T-helper 2 cell treated with Interferon-gamma antibody and Interleukin-4, amounts not matched to agents 100 ng/mL and 5 ng/mL, for 36 hours (primary cell): ENCODE data around the gene CCDC197. TPM values are rescaled to one million over a fixed set of nuclear protein-coding genes. Genes with fewer than 3 reads are reported as not detected.

Experiments used
- intact Hi-C: fragments of 100-400 bp; cut with micrococcal nuclease; formaldehyde crosslinking; loops from one replicate; pipeline ENCODE4 v1.15.1; 2023
- total RNA-seq: library from RNA; stranded (reverse); gene quantifications from 2 replicates; pipeline ENCODE4 v1.2.3, GENCODE V29; 2022

CCDC197 gene
- total RNA-seq, 1 donor from 2014 or later: not detected

DNA sequence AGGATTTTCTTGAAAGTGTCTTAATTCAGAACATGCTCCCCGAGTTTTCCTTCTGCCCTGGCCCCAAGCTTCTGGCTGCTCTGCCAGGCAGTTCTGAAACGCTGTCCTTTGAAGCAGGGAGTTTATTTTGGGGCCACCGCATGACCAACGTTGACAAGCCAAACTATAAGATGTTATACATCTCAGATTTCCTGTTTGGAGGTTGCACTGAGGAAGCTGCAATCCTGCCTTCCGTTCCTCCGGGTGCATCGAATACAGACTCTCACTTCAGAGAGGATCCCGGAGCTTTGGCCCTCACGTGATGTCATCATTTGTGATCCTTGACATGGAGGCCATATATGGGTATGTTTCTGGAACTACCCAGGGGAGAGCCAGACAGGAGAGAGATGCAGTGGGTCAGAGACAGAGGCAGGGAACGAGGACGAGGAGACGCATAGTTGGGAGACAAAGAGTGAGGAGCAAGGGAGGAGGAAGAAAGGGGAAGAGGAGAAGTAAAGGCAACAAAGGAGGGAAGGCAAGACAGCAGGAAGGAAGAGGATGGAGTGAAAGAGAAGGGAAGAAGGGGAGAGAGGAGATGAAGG is 20.5 kb upstream of the CCDC197 start, which contains the start of gene ASB2:
Gene ASB2 (minus strand): TSS at position 94 of the 581 bp plus-strand sequence. CDS start 12,031 bp downstream, outside the sequence.
- intact Hi-C loops: loop anchor here (5.0 kb wide), 1 partner anchor 1541 kb away; the partner anchor contains the start of gene SYNE3

DNA sequence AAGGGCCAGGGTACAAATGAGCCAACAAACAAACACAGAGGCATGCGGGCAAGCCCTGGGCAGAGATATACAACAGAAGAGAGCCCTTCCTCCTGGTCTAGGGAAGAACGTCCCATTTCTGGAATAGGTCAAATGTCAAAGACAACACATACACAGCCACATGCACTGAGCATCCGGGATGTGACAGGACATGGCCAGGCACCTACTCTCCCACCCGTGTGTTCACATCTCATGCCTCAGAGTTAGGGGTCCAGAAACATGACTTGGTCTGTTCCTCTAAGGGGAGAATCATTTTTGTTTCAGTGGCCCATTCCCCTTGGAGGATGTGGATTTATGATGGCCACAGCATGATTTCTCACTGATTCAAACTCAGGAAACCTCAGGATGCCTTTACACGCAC is 19.9 kb upstream of the CCDC197 start:
- intact Hi-C loops: loop anchor here (5.0 kb wide), 1 partner anchor 1540 kb away; the partner anchor contains the start of gene SYNE3

DNA sequence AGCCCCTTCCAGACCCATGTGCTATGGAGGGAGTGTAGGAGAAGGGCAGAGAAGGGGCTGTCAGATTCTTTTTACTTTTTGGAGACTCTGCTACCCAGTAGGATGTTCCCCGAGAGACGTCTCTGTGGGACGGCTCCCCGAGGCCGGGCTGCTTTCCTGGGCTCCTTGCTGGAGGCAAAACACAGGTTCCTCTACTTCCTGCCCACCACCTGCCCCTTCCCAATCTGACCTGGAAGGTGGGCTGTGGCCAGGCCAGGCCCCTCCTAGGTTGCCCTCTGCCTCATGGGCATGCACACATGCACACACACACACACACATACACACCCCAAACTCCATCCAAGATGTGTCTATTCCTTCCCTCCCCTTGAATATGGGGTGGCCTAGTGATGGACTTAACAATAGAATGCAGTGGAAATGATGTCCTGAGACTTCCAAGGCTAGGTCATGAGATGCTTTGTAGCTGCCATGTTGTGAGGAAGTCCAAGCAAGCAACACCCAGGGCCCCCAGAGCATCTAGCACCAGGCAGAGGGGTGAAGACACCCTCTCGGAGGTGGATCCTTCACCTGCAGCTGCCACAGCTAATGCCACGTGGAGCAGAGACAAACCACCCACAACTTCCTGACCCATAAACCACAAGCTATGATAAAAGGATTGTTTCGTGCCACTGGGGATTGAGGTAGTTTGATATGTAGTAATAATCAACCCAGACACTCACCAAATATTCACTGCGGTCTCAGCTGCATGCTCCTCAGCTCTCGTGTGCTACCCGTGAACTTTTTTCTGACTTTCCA is 19.1 kb upstream of the CCDC197 start:
- intact Hi-C loops: loop anchor here (1.0 to 5.0 kb wide), 5 partner anchors 15 to 1539 kb away; partner anchors contain the start of gene SYNE3

GRCh38 chr14:93978735-93979134 is 18.4 kb upstream of the CCDC197 start:
- intact Hi-C loops: loop anchor here (1.0 to 5.0 kb wide), 5 partner anchors 15 to 1539 kb away; partner anchors contain the start of gene SYNE3

DNA sequence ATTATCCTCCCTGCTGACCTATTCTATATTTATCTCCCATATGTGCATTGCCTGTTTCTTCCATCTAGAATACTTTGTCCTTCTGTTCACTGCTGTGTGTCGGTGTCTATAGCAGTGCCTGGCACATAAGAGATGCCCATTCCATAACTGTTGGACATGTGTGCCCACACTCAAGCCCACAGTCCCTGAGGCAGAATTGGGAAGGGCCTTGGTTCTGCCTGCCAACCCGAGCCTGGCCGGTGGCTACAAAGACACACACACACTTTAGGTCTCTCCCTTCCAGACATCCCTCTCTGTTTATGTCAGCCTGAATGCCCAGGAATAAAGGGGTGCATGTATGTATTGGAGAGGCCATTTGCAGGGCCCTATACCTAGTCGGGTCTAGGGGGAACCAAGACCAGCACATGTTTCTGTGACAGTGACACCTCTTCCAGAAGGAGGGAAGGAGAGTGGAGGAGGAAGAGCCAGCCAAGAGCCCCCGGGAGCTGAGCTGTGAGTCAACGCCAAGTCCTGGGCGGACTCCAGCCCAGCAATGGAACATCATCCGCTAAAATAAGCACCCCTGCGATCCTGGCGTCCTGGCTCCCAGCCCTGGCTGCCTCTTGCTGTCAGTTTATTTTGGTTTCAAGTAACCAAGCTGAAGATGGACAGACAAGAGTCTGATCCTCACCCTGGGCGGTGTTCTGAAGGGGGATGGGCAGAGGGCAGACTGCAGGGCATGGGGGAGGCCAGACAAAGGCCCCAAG is 16.5 kb upstream of the CCDC197 start:
- intact Hi-C loops: no loop called here

DNA sequence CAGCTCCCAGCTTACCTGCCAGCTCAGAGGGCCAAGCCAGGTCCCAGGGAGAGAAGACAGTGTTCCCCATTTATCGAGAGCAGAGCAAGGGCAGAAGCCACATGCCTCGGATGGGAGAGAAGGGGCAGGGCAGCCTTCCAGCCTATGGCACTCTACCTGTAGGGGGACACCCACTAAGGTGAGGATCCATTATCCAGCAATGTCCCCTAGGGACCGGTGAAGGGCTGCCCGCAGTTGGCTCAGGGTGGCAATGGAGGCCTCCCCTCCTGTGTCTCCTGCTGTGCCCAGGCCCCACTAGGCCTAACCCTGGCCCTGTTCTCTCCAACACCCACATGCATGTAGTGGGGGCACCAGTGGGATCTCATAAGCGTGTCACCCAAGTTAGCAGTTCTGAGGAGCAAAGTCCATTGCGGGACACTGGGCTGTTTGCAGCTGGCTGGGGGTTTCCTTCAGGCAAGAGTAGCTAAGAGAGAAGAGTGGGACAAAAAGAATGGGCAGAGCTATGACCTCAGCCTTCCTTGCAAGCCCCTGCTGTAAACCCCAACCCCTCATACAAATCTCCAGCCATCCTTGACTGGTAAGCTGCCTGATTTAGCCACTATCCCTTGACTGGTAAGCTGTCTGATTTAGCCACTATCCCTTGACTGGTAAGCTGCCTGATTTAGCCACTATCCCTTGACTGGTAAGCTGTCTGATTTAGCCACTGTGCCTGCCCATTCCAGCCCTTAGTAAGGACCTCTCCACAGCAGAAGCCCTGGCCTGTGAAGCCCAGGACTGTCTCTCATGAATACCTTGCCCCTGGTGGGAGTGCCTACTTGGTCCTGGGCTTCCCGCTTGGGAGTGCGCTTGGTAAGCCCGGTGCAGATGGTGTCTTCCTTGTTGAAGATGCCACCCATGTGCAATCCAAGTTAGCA is 15.5 kb upstream of the CCDC197 start:
- intact Hi-C loops: no loop called here

- intact Hi-C loops: no loop called here
Measured at GRCh38 chr14:93982230-93983007, 14.7 kb upstream of the CCDC197 start.

GRCh38 chr14:93984070-93984469 is 13.0 kb upstream of the CCDC197 start:
- intact Hi-C loops: no loop called here

DNA sequence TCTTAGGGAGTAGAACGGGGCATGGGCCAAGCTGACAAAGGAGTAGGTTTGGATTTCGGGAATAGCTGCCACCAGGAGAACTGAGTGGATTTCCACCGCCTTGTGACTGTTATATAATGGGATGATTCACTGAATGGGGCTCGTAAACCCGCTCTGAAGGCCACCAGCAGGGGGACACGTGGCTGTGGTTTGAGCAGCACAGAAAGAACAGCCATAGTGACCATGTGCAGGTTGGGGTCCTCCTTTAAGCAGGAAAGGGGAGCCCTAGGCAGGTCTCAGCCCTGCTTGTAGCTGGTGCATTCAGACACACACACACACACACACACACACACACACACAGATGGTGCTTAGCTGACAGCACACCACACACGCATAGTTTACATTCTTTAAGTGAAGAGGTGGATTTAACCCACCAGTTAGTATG is 12.1 kb upstream of the CCDC197 start:
- intact Hi-C loops: no loop called here

- intact Hi-C loops: no loop called here
Measured at GRCh38 chr14:93986955-93987354, 10.1 kb upstream of the CCDC197 start.

GRCh38 chr14:93987376-93987775 is 9.7 kb upstream of the CCDC197 start:
- intact Hi-C loops: no loop called here

DNA sequence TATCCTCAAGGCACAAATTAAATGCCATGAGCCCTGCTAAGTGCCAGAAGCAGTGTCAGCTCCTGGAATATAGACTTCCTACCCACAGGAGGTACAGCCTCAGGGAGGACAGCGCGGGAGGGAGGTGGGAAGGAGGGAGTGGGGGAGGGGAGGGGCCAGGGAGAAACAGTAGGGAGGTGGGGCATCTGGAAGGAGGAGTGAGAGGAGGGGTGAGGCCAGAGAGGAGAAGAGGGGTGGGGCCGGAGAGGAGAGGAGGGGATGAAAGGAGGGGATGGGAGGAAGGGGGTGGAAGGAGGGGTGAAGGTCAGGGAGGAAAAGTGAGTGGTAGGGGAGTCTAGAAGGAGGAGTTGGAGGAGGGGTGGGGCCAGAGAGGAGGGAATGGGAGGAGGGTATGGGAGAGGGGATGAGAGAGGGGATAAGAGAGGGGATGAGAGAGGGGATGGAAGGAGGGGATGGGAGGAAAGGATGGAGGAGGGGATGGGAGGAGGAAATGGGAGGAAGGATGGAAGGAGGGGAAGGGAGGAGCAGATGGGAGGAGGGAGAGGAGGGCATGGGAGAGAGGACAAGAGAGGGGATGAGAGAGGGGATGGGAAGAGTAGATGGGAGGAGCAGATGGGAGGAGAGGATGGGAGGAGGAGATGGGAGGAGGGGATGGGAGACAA is 9.2 kb upstream of the CCDC197 start:
- intact Hi-C loops: no loop called here

DNA sequence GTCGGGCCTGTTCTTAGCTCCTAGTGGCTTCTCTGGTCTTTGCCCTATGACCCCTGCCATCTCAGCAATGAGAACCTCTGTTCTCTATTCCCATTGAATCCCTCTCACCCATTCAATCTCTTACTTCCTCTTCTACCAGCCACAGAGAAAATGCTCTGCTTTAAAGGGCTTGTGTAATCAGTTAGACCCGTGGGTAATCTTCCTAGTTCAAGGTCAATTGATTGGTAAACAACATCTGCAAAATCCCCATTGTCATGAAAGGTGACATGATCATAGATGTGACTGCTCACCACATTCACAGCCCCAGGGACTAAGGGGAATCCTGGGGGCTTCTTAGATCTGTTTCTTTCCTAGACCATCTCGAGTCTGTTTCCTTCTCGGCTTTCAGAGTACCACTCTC is 7.2 kb upstream of the CCDC197 start:
- intact Hi-C loops: no loop called here

GRCh38 chr14:93991212-93991611 is 5.9 kb upstream of the CCDC197 start:
- intact Hi-C loops: no loop called here

DNA sequence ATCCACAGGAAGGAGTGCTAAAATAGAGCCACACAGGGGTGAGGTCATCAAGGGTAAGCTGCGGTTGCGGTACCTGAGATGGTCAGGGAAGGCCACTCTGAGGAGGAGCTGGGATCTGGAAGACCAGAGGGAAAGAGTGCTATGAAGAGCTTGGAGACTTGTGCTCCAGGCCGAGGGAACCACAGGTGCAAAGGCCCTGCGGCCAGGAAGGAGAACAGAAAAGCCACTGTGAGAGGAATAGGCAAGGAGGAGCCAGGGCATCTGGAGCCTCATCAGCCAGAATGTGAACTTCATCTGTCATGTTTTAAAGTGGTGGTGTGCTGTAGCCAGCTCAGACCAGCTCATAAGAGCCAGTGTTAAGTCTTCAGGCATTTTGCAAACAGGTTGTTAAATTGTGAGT is 5.5 kb upstream of the CCDC197 start:
- intact Hi-C loops: no loop called here

GRCh38 chr14:93993382-93993781 is 3.7 kb upstream of the CCDC197 start:
- intact Hi-C loops: no loop called here

DNA sequence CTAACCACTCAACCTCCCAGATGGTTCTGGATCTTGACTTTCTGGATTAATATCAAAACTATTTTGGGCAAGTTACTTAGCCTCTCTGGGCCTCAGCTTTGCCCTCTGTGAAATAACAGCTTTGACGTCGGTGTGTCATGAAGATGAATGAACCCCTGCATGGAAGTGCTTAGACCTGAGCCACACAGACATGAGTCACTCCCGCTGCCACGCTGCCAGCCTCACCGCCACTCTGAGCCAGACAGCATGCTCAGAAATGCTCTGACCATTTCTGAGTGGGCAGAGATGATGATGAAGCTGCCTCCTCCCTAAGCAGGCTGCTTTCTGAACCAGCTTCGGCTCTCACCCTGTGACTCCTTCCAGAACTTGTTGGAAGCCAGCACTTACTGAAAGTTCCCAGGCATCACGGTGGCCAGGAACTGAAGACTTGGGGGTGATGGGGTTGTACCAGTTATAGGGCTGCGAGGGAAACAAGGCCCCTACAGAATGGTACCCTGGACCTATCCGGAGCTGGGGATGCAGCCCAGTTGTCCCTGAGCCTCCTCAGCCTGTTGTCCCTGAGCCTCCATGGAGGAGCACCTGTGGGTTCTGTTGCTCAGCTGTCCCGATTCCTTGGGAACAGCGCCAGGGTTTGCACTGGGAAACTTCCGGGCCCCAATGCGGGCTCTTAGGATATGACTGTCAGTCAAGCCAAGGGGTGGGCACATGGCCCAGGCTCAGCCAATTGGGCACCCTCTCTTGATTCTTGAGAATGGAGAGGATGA is 2.0 kb upstream of the CCDC197 start:
- intact Hi-C loops: no loop called here

- intact Hi-C loops: no loop called here
Measured at GRCh38 chr14:93996130-93996695, 888 bp upstream of the CCDC197 start.
